ENCODE measurements around the gene OSBPL10. TPM values are rescaled to one million over a fixed set of nuclear protein-coding genes. Genes with fewer than 3 reads are reported as not detected.

Gene OSBPL10
- total and polyA plus RNA-seq, 8 donors = 26.6 to 42.6 (median 38.6) TPM

GRCh38 chr3:31823184-31823583 lies 157.9 kb downstream of the OSBPL10 start:
- Histone ChIP-seq H3K4me1 (no peaks in the 10 kb centered on the region), H3K4me3 (no peak overlapping the region), H3K9me3 (no peaks in the 10 kb centered on the region), H3K36me3 (no peaks in the 10 kb centered on the region), H3K27ac (no peak overlapping the region), H3K27me3 (no peaks in the 10 kb centered on the region)
- intact Hi-C loops (cut with DNase I) = no loop called here
- no peak for ATAC-seq
- TF ChIP-seq CTCF (IDR thresholded peaks at IDR 0.05) = no peak
- no peak for DNase-seq

- intact Hi-C loops (cut with DNase I) = no loop called here
Observed at GRCh38 chr3:31821118-31821517, 159.9 kb downstream of the OSBPL10 start.

GRCh38 chr3:31819441-31819840 lies 161.6 kb downstream of the OSBPL10 start:
- intact Hi-C loops (cut with DNase I) = no loop called here

More at GRCh38 chr3:31821118-31821517, 159.9 kb downstream of the OSBPL10 start:
- no peaks in the 10 kb centered on the region for H3K36me3 ChIP-seq
- no peak for DNase-seq
- H3K4me1 ChIP-seq = no peaks in the 10 kb centered on the region
- no peak for TF ChIP-seq CTCF (IDR thresholded peaks at IDR 0.05)
- H3K27ac ChIP-seq = no peak overlapping the region
- no peak overlapping the region for H3K4me3 ChIP-seq
- no peaks in the 10 kb centered on the region for H3K9me3 ChIP-seq
- ATAC-seq = no peak
- H3K27me3 ChIP-seq = no peaks in the 10 kb centered on the region

GRCh38 chr3:31817411-31817966 lies 163.6 kb downstream of the OSBPL10 start:
- DNase-seq (peak in 1 of 4 donors; percentile 61), ATAC-seq (no peak)
- Histone ChIP-seq H3K4me1 (no peaks in the 10 kb centered on the region), H3K36me3 (no peaks in the 10 kb centered on the region), H3K9me3 (no peaks in the 10 kb centered on the region), H3K4me3 (no peak overlapping the region), H3K27me3 (no peaks in the 10 kb centered on the region), H3K27ac (no peak overlapping the region)
- TF ChIP-seq CTCF (IDR thresholded peaks at IDR 0.05) = no peak
- intact Hi-C loops (cut with DNase I) = no loop called here

More at GRCh38 chr3:31819441-31819840, 161.6 kb downstream of the OSBPL10 start:
- Histone ChIP-seq H3K4me3 (no peak overlapping the region), H3K27me3 (no peaks in the 10 kb centered on the region), H3K4me1 (no peaks in the 10 kb centered on the region), H3K9me3 (no peaks in the 10 kb centered on the region), H3K36me3 (no peaks in the 10 kb centered on the region), H3K27ac (no peak overlapping the region)
- TF ChIP-seq CTCF (IDR thresholded peaks at IDR 0.05) = no peak
- DNase-seq (peak in 1 of 4 donors; percentile 59), ATAC-seq (no peak)

- Histone ChIP-seq H3K4me1 (no peaks in the 10 kb centered on the region), H3K9me3 (no peaks in the 10 kb centered on the region), H3K4me3 (no peak overlapping the region), H3K36me3 (no peaks in the 10 kb centered on the region), H3K27me3 (no peaks in the 10 kb centered on the region), H3K27ac (no peak overlapping the region)
- DNase-seq (no peak), ATAC-seq (no peak)
- no peak for TF ChIP-seq CTCF (IDR thresholded peaks at IDR 0.05)
- intact Hi-C loops (cut with DNase I) = no loop called here
Observed at GRCh38 chr3:31815631-31816440, 165.2 kb downstream of the OSBPL10 start.
